GM08714 (cell line): ENCODE measurements around the gene TRIM69.

Experiments used
- H3K4me3 ChIP-seq: fragments of 200-500 bp; sonication (Bioruptor generic); 2 replicates; pipeline ENCODE4 v1.5.1; 2014; ENCODE audit warnings: mild to moderate bottlenecking, low read length, inconsistent platforms
- ZNF274 ChIP-seq: IDR thresholded peaks from 2 replicates; pipeline ENCODE4 v1.6.1; 2012; ENCODE audit warnings: mild to moderate bottlenecking, low read depth, low read length

TRIM69 gene

DNA sequence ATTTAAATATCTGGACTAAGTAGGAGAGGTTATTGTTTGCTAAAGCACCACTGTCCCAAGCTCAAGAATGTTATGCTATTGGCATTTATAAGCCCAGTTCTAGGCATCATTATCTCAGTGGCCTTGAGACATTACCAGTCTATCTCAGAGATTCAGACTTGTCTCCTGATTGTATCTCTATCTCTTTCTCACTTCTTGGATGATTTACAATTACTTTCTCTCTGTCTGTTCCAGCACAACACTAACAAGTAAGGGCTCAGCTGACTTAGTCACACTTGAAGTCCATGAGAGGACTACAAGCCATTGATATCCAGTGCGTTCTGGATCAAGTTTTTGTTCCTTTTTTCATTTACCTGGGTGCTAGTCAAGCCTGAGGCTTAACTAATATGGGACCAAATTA, 60.2 kb downstream of the TRIM69 start:
- no peak for TF ChIP-seq ZNF274
- no peak overlapping the region for H3K4me3 ChIP-seq

DNA sequence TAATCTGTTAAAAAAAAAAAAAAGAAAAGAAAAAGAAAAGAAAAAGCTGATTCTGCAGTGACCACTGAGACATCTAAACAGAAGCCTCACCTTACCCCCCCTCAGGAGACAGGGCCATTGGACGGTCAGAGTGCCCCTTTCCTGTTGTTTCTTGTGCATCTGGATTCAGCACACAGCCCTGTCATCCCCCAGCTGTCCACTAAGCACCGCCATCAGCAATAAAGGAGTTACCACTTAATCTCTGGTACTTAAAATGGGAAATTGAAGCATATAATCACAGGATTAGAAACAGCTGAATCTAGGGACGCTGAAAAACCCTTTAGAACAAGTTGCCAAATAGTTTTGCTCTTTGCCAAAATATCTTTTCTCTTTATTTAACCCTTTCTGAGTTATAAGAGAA, 62.5 kb downstream of the TRIM69 start:
- no peak overlapping the region for H3K4me3 ChIP-seq
- TF ChIP-seq ZNF274 = no peak

DNA sequence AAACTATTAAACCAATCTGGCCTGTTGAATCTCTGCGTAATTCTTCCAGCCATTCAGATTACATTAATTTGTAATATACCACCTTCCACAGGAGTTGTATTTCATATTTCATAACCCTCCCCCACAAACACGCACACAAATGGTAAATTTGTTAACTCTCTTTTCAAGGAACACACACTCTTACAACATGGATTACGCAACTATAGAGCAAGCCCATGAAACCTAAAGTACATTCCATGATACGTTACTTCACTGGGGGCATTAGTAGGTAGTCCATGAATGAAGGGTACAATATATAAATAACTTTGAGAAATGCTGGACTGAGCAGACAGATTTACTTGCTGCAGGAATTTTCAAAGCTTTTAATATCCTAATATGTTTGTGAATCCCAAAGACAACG, 65.0 kb downstream of the TRIM69 start:
- no peak for TF ChIP-seq ZNF274
- H3K4me3 ChIP-seq = no peak overlapping the region

DNA sequence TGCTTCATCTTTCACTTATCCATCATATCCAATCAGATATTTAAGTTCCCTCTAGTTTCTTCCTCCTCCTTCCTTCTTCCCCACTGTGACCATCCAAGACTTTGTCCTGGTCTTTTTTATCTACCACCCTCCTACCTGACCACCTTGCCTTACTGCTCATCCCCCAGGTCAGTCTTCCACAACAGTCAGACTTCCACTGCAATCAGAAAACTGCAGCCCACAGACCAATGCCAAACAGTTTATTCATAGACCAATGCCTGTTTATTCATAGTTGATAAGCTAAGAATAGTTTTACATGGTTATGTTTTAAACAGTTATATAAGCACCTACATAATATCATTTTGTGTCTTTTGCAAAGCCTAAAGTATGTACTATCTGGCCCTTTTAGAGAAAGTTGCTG, 65.5 kb downstream of the TRIM69 start:
- TF ChIP-seq ZNF274 = no peak
- H3K4me3 ChIP-seq = no peak overlapping the region

DNA sequence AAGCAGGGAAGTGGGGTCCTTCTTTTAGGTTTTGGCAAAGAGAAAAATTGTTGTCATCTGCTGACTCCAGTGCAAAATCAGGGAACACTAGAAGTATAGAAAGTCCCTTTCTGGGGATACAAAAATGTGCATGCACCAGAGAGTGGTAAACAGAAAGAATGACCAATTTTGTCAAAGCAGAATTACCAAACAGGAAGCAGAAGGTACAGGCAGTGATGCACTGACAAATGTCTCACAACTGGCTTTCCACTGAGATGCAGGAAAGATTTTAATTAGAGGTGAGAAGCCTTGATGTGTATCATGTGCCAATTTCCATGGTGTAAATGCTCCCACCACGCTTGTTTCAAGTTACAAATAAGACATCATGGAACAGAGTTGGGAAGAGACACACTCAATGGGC, 66.0 kb downstream of the TRIM69 start:
- no peak for TF ChIP-seq ZNF274
- H3K4me3 ChIP-seq = no peak overlapping the region

DNA sequence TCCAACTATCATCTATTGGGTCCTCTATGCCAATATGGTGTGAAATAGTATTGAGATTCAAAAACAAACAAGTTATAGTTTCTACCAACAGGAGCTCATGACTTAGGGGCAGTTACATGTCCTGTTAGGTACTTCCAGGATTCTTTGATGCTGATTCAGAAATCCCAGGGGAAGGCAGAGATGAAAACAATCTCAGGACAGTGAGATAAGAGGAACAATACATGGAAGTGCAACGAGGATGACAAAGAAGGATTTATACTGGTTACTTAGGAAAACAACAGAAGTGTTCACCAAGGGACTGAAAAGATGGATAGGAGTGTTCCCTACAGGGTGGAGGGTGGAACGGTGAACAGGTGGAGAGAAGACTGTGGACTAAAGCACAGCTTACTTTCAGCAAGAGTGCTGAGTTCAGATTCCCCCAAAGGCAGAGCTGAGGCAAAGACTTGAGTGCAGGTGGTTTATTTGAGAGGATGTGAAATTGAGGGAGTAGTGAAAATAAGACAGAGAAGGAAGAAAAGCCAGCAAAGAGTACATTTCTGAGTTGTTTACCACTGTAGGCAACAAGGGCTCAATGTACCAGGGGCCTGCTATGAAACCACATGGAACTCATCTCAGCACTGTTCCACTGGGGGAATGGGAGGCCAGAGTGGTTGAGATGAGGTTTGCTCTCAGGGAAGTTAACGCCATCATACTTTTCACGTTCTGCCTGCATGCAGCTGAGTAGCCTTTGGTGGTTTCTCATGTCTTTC, 68.1 kb downstream of the TRIM69 start:
- H3K4me3 ChIP-seq = no peak overlapping the region
- no peak for TF ChIP-seq ZNF274

DNA sequence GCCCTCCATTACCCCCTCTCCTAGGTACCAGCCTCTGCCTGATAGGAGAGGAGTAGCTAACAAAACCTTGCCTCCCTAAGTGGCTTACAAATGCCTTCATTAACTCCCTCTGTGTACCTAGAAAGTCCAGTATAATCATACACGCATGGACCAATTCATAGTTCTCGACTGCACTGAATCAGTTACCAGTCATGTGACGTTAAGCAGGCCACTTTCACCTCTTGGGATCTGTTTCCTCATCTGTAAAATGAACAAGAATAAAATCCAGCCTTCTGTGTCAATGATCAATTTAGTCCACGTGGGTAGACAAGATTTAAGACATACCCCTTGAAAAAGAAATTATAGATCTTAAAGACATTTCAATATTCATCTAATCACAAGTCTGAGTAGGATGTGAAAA, 72.2 kb downstream of the TRIM69 start:
- no peak overlapping the region for H3K4me3 ChIP-seq
- TF ChIP-seq ZNF274 = no peak

DNA sequence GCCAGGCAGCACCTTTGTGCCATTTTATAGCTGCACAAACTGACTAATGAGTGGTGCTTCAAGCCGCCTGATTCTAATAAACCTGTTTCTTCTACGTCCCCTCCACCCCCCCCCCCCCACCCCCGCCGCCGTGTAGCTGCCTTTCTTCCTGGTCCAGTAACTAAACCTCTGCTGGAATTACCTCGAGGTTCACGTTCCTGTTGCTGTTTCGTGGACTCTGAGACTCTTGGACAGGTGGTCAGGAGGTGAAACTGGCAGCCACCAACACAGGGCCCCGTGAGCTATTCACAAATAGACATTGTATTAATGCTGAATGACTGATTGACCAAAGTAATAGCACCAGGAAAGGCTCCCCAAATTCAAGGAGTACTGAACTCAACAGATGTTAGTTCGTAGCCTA, 73.9 kb downstream of the TRIM69 start:
- no peak overlapping the region for H3K4me3 ChIP-seq
- no peak for TF ChIP-seq ZNF274

DNA sequence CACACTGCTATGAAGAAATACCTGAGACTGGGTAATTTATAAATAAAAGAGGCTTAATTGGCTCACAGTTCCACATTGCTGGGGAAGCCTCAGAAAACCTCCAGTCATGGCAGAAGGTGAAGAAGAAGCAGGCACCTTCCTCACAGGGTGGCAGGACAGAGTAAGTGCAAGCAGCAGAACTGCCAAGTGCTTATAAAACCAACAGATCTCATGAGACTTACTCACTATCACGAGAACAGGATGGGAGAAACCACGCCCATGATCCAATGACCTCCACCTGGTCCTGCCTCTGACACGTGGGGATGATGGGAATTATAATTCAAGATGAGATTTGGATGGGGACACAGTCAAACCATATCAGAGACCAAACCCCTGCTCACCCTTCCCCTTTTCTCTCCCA, 75.0 kb downstream of the TRIM69 start:
- no peak overlapping the region for H3K4me3 ChIP-seq
- TF ChIP-seq ZNF274 = no peak

DNA sequence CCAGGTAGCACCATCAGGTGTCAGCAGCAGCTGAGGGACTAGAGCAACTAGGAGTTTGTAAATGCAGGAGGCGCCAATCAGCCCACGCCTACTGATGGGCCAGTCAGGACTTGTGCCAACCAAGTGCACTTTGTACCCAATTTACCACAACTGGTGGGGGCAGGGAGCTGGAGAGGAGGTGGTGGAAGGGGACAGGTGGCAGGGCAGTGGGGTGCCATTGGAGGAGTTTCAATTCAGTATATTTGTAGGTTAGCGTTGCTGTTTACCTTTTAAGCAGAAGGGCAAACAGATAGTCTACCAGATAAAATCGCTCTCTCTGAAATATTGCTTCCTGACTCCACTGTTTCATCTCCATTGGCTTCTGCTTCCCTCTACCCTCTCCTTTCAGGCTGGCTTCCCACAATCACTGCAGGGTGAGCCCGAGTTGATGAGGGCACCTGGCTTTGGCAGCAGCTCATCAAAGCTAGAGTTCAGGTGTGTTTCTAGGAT, 75.7 kb downstream of the TRIM69 start:
- no peak for TF ChIP-seq ZNF274
- no peak overlapping the region for H3K4me3 ChIP-seq

DNA sequence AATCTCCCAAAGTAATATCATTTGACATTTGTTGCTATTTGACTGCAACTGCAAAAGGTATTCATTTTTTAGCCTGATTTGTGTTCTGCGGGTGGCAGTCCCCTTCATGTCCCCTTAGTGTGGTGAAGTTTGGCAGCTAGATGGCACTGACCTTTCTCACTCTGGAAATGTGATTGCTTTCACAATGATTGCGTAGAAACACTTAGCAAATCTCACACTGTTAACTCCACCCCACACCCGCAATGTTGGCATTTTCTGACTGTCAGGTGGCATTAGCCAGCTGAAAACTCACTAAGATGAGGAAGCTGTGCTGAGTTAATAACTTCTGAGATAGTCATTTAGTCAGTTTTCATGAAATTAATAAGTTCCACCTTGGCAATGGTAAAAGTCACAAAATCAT, 76.9 kb downstream of the TRIM69 start:
- TF ChIP-seq ZNF274 = no peak
- H3K4me3 ChIP-seq = no peak overlapping the region
